Measurements from ENCODE around the gene MYRF.

The MYRF gene

GRCh38 chr11:61773809-61774208, 21.4 kb downstream of the MYRF start:
- H3K27me3 ChIP-seq (ENCODE audit: insufficient read depth, low read length): no peaks in the 10 kb centered on the region
- peaks cover 2% of the 10 kb centered on the region for H3K9me3 ChIP-seq (ENCODE audit: low read length)
- H3K36me3 ChIP-seq (ENCODE audit: insufficient read depth, low read length): no peaks in the 10 kb centered on the region
- no peak overlapping the region for H2AFZ ChIP-seq (ENCODE audit: low read depth, low read length)
- H3K4me1 ChIP-seq (ENCODE audit: insufficient read depth, low read length): peaks cover 30% of the 10 kb centered on the region
- H3K4me3 ChIP-seq (ENCODE audit: low read length): no peak overlapping the region

DNA sequence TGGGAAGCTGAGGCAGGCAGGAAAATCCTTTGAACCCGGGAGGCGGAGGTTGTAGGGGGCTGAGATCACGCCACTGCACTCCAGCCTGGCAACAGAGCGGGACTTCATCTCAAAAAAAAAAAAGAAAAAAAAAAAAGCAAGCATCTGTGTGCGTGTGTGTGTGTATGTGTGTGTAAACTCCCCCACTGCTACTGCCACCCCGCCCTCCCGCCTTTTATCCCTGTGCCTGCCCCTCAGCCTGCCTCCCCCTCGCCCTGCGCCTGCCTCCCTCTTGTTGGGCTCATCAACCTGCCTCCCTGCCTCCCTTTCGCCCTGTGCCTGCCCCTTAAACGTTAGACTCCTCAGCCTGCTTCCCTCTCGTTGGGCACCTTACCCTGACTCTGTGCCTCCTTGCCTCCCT, 22.0 kb downstream of the MYRF start:
- peaks cover 30% of the 10 kb centered on the region for H3K4me1 ChIP-seq (ENCODE audit: insufficient read depth, low read length)
- no peak overlapping the region for H3K4me3 ChIP-seq (ENCODE audit: low read length)
- no peak overlapping the region for H2AFZ ChIP-seq (ENCODE audit: low read depth, low read length)
- H3K36me3 ChIP-seq (ENCODE audit: insufficient read depth, low read length): no peaks in the 10 kb centered on the region
- no peaks in the 10 kb centered on the region for H3K27me3 ChIP-seq (ENCODE audit: insufficient read depth, low read length)
- H3K9me3 ChIP-seq (ENCODE audit: low read length): peaks cover 2% of the 10 kb centered on the region

GRCh38 chr11:61775106-61775505, 22.7 kb downstream of the MYRF start:
- no peak overlapping the region for H3K4me3 ChIP-seq (ENCODE audit: low read length)
- H2AFZ ChIP-seq (ENCODE audit: low read depth, low read length): no peak overlapping the region
- no peaks in the 10 kb centered on the region for H3K27me3 ChIP-seq (ENCODE audit: insufficient read depth, low read length)
- peaks cover 2% of the 10 kb centered on the region for H3K9me3 ChIP-seq (ENCODE audit: low read length)
- H3K4me1 ChIP-seq (ENCODE audit: insufficient read depth, low read length): peaks cover 23% of the 10 kb centered on the region
- H3K36me3 ChIP-seq (ENCODE audit: insufficient read depth, low read length): no peaks in the 10 kb centered on the region

GRCh38 chr11:61775606-61776554, 23.4 kb downstream of the MYRF start:
- no peaks in the 10 kb centered on the region for H3K27me3 ChIP-seq (ENCODE audit: insufficient read depth, low read length)
- peaks cover 23% of the 10 kb centered on the region for H3K4me1 ChIP-seq (ENCODE audit: insufficient read depth, low read length)
- H2AFZ ChIP-seq (ENCODE audit: low read depth, low read length): no peak overlapping the region
- H3K9me3 ChIP-seq (ENCODE audit: low read length): peaks cover 2% of the 10 kb centered on the region
- H3K4me3 ChIP-seq (ENCODE audit: low read length): no peak overlapping the region
- H3K36me3 ChIP-seq (ENCODE audit: insufficient read depth, low read length): no peaks in the 10 kb centered on the region

DNA sequence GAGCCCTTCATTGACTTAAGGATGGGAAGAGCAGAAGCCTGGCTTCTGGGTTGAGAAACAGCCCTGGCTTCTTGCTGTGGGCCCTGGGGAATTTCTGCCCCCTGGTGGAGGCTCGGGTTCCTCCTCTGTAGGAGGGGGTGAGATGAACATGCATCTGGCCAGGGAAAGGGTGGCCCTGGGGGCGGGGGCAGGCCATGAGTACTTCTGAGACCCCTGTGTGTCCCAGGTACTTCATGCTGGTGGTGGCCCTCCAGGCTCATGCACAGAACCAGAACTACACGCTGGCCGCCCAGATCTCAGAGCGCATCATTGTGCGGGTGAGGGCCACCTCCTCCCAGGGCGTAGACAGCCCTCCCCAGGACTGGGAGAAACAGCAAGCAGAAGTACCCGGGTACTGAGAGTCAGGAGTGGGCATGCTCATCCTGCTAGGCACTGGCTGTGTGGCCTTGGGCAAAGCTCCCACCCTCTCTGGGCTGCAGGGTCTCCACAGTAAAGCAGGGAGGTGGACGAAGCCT, 24.2 kb downstream of the MYRF start:
- Histone ChIP-seq H3K4me1 (ENCODE audit: insufficient read depth, low read length) (peaks cover 23% of the 10 kb centered on the region), H3K9me3 (ENCODE audit: low read length) (peaks cover 2% of the 10 kb centered on the region), H3K27me3 (ENCODE audit: insufficient read depth, low read length) (no peaks in the 10 kb centered on the region), H3K36me3 (ENCODE audit: insufficient read depth, low read length) (no peaks in the 10 kb centered on the region), H3K4me3 (ENCODE audit: low read length) (no peak overlapping the region), H2AFZ (ENCODE audit: low read depth, low read length) (no peak overlapping the region)

DNA sequence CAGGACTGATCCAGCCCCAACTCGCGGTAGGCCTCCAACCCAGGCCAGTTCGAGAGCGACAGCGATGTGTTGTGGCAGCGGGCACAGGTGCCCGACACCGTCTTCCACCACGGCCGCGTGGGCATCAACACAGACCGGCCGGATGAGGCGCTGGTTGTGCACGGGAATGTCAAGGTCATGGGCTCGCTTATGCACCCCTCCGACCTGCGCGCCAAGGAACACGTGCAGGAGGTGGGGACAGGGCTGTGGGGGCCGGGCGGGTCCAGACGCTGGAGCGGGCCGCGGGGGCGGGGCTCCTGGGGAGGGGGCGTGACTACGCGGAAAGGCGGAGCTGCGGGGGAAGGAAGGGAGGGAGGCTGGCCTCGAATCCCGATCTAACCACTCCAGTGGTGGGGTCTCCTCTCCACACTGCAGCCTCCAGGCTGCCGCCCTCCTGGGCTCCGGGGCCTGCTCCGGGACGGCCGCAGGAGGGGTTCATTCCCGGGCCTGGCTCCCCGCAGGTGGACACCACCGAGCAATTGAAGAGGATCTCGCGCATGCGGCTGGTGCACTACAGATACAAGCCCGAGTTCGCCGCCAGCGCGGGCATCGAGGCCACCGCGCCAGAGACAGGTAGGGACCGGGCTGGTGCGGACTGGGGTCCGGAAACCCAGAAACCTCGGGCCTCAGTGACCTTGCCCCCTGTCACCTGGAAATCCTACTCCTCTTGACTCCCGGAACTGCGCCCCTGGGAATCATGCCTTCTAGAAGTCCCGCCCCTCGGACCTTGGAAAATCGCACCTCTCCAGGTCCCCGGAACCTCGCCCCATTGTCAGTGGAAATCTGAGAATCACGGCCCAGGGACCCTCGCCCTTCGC, 25.0 kb downstream of the MYRF start:
- no peaks in the 10 kb centered on the region for H3K27me3 ChIP-seq (ENCODE audit: insufficient read depth, low read length)
- H2AFZ ChIP-seq (ENCODE audit: low read depth, low read length): no peak overlapping the region
- H3K36me3 ChIP-seq (ENCODE audit: insufficient read depth, low read length): peaks cover under 1% of the 10 kb centered on the region
- H3K4me3 ChIP-seq (ENCODE audit: low read length): no peak overlapping the region
- H3K9me3 ChIP-seq (ENCODE audit: low read length): peaks cover 2% of the 10 kb centered on the region
- peaks cover 16% of the 10 kb centered on the region for H3K4me1 ChIP-seq (ENCODE audit: insufficient read depth, low read length)

GRCh38 chr11:61778357-61778886, 26.0 kb downstream of the MYRF start:
- Histone ChIP-seq H3K4me1 (ENCODE audit: insufficient read depth, low read length) (peaks cover 9% of the 10 kb centered on the region), H3K4me3 (ENCODE audit: low read length) (no peak overlapping the region), H3K36me3 (ENCODE audit: insufficient read depth, low read length) (peaks cover 2% of the 10 kb centered on the region), H3K27me3 (ENCODE audit: insufficient read depth, low read length) (no peaks in the 10 kb centered on the region), H2AFZ (ENCODE audit: low read depth, low read length) (no peak overlapping the region), H3K9me3 (ENCODE audit: low read length) (peaks cover 2% of the 10 kb centered on the region)

DNA sequence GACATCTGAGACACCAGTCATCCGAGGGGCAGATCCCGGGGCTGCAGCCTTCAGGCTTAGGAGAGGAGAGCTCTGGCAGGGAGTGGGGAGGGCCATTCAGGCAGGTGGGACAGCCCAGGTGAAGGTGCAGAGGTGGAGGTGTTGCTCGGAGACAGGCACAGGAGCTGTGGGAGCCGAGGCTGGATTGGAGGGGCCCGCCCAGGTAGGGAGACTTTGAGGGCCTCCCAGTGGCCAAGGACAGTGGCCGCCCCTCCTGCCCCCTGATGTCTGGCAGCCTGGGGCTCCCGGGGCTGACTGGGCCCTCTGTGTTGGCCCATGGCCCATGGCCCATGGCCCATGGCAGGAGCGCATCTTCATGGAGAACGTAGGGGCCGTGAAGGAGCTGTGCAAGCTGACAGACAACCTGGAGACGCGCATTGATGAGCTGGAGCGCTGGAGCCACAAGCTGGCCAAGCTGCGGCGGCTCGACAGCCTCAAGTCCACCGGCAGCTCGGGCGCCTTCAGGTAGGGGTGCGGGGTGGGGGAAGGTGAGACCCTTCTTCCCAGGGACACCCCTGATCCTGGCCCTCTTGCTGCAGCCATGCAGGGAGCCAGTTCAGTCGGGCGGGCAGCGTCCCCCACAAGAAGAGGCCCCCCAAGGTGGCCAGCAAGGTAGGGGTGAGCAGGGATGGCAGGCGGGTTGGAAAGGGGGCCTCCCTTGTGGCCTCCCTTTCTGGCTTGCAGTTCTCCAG, 26.6 kb downstream of the MYRF start:
- Histone ChIP-seq H3K27me3 (ENCODE audit: insufficient read depth, low read length) (no peaks in the 10 kb centered on the region), H3K36me3 (ENCODE audit: insufficient read depth, low read length) (peaks cover 2% of the 10 kb centered on the region), H3K4me3 (ENCODE audit: low read length) (no peak overlapping the region), H3K4me1 (ENCODE audit: insufficient read depth, low read length) (peaks cover 3% of the 10 kb centered on the region), H3K9me3 (ENCODE audit: low read length) (peaks cover 2% of the 10 kb centered on the region), H2AFZ (ENCODE audit: low read depth, low read length) (no peak overlapping the region)

- Histone ChIP-seq H3K9me3 (ENCODE audit: low read length) (peaks cover 2% of the 10 kb centered on the region), H3K27me3 (ENCODE audit: insufficient read depth, low read length) (no peaks in the 10 kb centered on the region), H3K4me1 (ENCODE audit: insufficient read depth, low read length) (no peaks in the 10 kb centered on the region), H3K36me3 (ENCODE audit: insufficient read depth, low read length) (peaks cover 2% of the 10 kb centered on the region), H3K4me3 (ENCODE audit: low read length) (no peak overlapping the region), H2AFZ (ENCODE audit: low read depth, low read length) (no peak overlapping the region)
These were observed 27.5 kb downstream of the MYRF start for GRCh38 chr11:61779666-61780525.

- H3K36me3 ChIP-seq (ENCODE audit: insufficient read depth, low read length): peaks cover 8% of the 10 kb centered on the region
- H3K27me3 ChIP-seq (ENCODE audit: insufficient read depth, low read length): no peaks in the 10 kb centered on the region
These were observed 28.2 kb downstream of the MYRF start for GRCh38 chr11:61780581-61781162.

DNA sequence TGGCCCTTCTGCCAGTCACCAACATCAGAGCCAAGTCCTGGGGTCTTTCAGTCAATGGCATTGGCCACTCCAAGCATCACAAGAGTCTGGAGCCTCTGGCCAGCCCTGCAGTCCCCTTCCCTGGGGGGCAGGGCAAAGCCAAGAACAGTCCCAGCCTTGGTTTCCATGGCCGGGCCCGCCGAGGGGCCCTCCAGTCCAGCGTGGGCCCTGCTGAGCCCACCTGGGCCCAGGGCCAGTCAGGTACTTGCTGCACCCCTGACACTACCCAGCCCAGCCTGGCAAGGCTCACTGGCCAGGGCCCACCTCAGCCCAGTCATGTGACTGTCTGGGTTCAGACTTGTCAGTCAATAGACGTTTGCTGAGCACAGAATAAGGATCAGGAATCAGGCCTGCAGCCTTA, 29.1 kb downstream of the MYRF start:
- Histone ChIP-seq H3K36me3 (ENCODE audit: insufficient read depth, low read length) (peaks cover 17% of the 10 kb centered on the region), H3K4me1 (ENCODE audit: insufficient read depth, low read length) (no peaks in the 10 kb centered on the region), H3K9me3 (ENCODE audit: low read length) (peaks cover 2% of the 10 kb centered on the region), H2AFZ (ENCODE audit: low read depth, low read length) (no peak overlapping the region), H3K27me3 (ENCODE audit: insufficient read depth, low read length) (no peaks in the 10 kb centered on the region), H3K4me3 (ENCODE audit: low read length) (no peak overlapping the region)

More at GRCh38 chr11:61780581-61781162, 28.2 kb downstream of the MYRF start:
- no peak overlapping the region for H2AFZ ChIP-seq (ENCODE audit: low read depth, low read length)
- H3K4me3 ChIP-seq (ENCODE audit: low read length): no peak overlapping the region
- H3K9me3 ChIP-seq (ENCODE audit: low read length): peaks cover 2% of the 10 kb centered on the region
- H3K4me1 ChIP-seq (ENCODE audit: insufficient read depth, low read length): no peaks in the 10 kb centered on the region

Data from neuron (in vitro differentiated cells).